Measurements from ENCODE around the gene DOCK11. TPM values are rescaled to one million over a fixed set of nuclear protein-coding genes. Genes with fewer than 3 reads are reported as not detected.

DOCK11 gene
- total and polyA plus RNA-seq, 10 of the 15 experiments (the other 5 are each of a cell fraction or from before 2014, with no cell fraction given) = 16.3 to 30.7 (median 19.8) TPM

GRCh38 chrX:118526149-118526548, 30.5 kb downstream of the DOCK11 start:
- no peaks in the 10 kb centered on the region for H3K36me3 ChIP-seq (ENCODE audit: control insufficient read depth in 2 of 2, insufficient read depth in 2 of 2, low read length in 1 of 2)
- H3K4me2 ChIP-seq (ENCODE audit: control insufficient read depth, insufficient read depth) = no peak overlapping the region
- peaks cover 3% of the 10 kb centered on the region for H3K79me2 ChIP-seq (ENCODE audit: control insufficient read depth, insufficient read depth, low read length)
- SMC1A ChIA-PET (ENCODE audit: uncharacterized antibody, unreplicated experiment) = no interaction called here
- no peak for DNase-seq (ENCODE audit: low read depth, low spot score)
- no peaks in the 10 kb centered on the region for H4K20me1 ChIP-seq (ENCODE audit: control insufficient read depth, insufficient read depth)
- RAD21 ChIA-PET (ENCODE audit: unreplicated experiment) = no interaction called here
- no peaks in the 10 kb centered on the region for H3K9me3 ChIP-seq (replicated peaks; ENCODE audit: control insufficient read depth, insufficient read depth, low read length)
- intact Hi-C loops (cut with micrococcal nuclease; ENCODE audit: unreplicated experiment) = no loop called here
- peak overlapping the region; percentile 7 for H3K27ac ChIP-seq (ENCODE audit: control insufficient read depth, insufficient read depth)
- no peak for FAIRE-seq
- 7% methylated on average over 4 of the region's 4 CpGs for WGBS (ENCODE audit: insufficient coverage, insufficient replicate concordance, low lambda C conversion rate, missing lambda C conversion rate)
- H3K9ac ChIP-seq (ENCODE audit: control insufficient read depth, insufficient read depth, low read length) = no peak overlapping the region; the same call in 1 of the 2 replicates
- no peaks in the 10 kb centered on the region for H3K27me3 ChIP-seq (replicated peaks in 1 of 2; ENCODE audit: control insufficient read depth in 2 of 2, insufficient read depth in 2 of 2, low read length in 1 of 2)
- CTCF ChIA-PET = no interaction called here
- in situ Hi-C loops (cut with MboI) = no loop called here
- BruUV-seq (replicated peaks) = no TSS peak
- no peak for TF ChIP-seq PRDM15 (CRISPR knock-in tag; IDR thresholded peaks at IDR 0.05)
- no peak for TF ChIP-seq BRCA1 (IDR thresholded peaks at IDR 0.05; ENCODE audit: low read depth, low read length)
- no peak for TF ChIP-seq YBX1 (IDR thresholded peaks at IDR 0.05)
- no peak for TF ChIP-seq NKRF (conservative IDR thresholded peaks at IDR 0.05)
- no peak for TF ChIP-seq ELK1 (IDR thresholded peaks at IDR 0.05; ENCODE audit: low read depth, low read length)
- TF ChIP-seq WRNIP1 (IDR thresholded peaks at IDR 0.05; ENCODE audit: borderline replicate concordance, low read depth, low read length) = no peak
- TF ChIP-seq NR2F1 (conservative IDR thresholded peaks at IDR 0.05) = no peak
- TF ChIP-seq SIX5 (IDR thresholded peaks at IDR 0.05; ENCODE audit: low read depth, low read length, severe bottlenecking) = no peak
- TF ChIP-seq HDAC6 (IDR thresholded peaks at IDR 0.05; ENCODE audit: unreplicated experiment) = no peak
- no peak for TF ChIP-seq KDM1A (IDR thresholded peaks at IDR 0.05; ENCODE audit: borderline replicate concordance)
- no peak for TF ChIP-seq SRF (IDR thresholded peaks at IDR 0.05; ENCODE audit: low read depth in 2 of 2, low read length in 2 of 2)
- TF ChIP-seq CREM (IDR thresholded peaks at IDR 0.05; ENCODE audit: low read depth) = no peak
- H2AFZ ChIP-seq (ENCODE audit: control insufficient read depth, low read depth, low read length) = no peak overlapping the region; the same call in 1 of the 2 replicates
- H3K4me3 ChIP-seq = no peak overlapping the region
- H3K4me1 ChIP-seq (ENCODE audit: control insufficient read depth, insufficient read depth, low read length) = peaks cover 11% of the 10 kb centered on the region
- no peak for ATAC-seq
- POLR2A ChIA-PET = no interaction called here
